DOHH2 (cell line): ENCODE results near the gene TPM3.

Experiments used
- H3F3A ChIP-seq: fragments of 200-600 bp; sonication (generic), shearing (Covaris generic); 2 replicates; pipeline ENCODE4 v1.6.0; 2016; ENCODE audit warnings: antibody characterized with exemption, mild to moderate bottlenecking; ENCODE audit not compliant: control insufficient read depth, insufficient read depth
- H3K27ac ChIP-seq: fragments of 200-600 bp; sonication (generic); 2 replicates; pipeline ENCODE4 v1.5.1; 2014; ENCODE audit warnings: low read depth, mild to moderate bottlenecking, low read length, moderate library complexity
- H3K27me3 ChIP-seq: fragments of 200-600 bp; sonication (generic); 2 replicates; pipeline ENCODE4 v1.6.1; 2014; ENCODE audit warnings: mild to moderate bottlenecking, low read length, mixed read lengths; ENCODE audit not compliant: control insufficient read depth
- H3K36me3 ChIP-seq: fragments of 200-600 bp; sonication (generic); 2 replicates; pipeline ENCODE4 v1.6.1; 2014; ENCODE audit warnings: mild to moderate bottlenecking, low read length, moderate library complexity, mixed read lengths; ENCODE audit not compliant: control insufficient read depth
- H3K4me1 ChIP-seq: fragments of 200-600 bp; sonication (generic); 2 replicates; pipeline ENCODE4 v1.6.1; 2014; ENCODE audit warnings: mild to moderate bottlenecking, low read length, mixed read lengths; ENCODE audit not compliant: control insufficient read depth
- H3K4me2 ChIP-seq: fragments of 200-600 bp; sonication (generic); 2 replicates; pipeline ENCODE4 v1.6.0; 2014; ENCODE audit warnings: mild to moderate bottlenecking, low read length, moderate library complexity
- H3K4me3 ChIP-seq: fragments of 200-600 bp; sonication (generic); 2 replicates; pipeline ENCODE4 v1.5.1; 2014; ENCODE audit warnings: mild to moderate bottlenecking, low read length, mixed read lengths
- H3K79me2 ChIP-seq: fragments of 200-600 bp; sonication (generic); 2 replicates; pipeline ENCODE4 v1.6.1; 2014; ENCODE audit warnings: mild to moderate bottlenecking, low read length, mixed read lengths; ENCODE audit not compliant: control insufficient read depth
- H3K9me2 ChIP-seq: fragments of 200-600 bp; sonication (generic); replicated peaks from 2 replicates; pipeline ENCODE4 v1.6.1; 2014; ENCODE audit warnings: mild to moderate bottlenecking, low read length, mixed read lengths; ENCODE audit not compliant: control insufficient read depth
- H3K9me3 ChIP-seq: fragments of 200-600 bp; sonication (generic); 2 replicates; pipeline ENCODE4 v1.6.1; 2014; ENCODE audit warnings: antibody characterized with exemption, low read length, mixed read lengths; ENCODE audit not compliant: control insufficient read depth, insufficient read depth
- H4K20me1 ChIP-seq: fragments of 200-600 bp; sonication (generic); 2 replicates; pipeline ENCODE4 v1.6.0; 2014; ENCODE audit warnings: low read depth, mild to moderate bottlenecking, antibody characterized with exemption, low read length, moderate library complexity; ENCODE audit not compliant: control insufficient read depth, insufficient read depth
- EZH2phosphoT487 ChIP-seq: fragments of 200-600 bp; sonication (generic); IDR thresholded peaks from 2 replicates; pipeline ENCODE4 v1.6.1; 2017; ENCODE audit warnings: borderline replicate concordance, mild to moderate bottlenecking, antibody characterized with exemption, low read length, moderate library complexity, mixed read lengths
- TF ChIP-seq, protein P1 (sequence below): fragments of 200-600 bp; sonication (generic); IDR thresholded peaks from one replicate; pipeline ENCODE4 v1.5.1; 2014; ENCODE audit warnings: antibody characterized with exemption, mild to moderate bottlenecking, low read depth, low read length; ENCODE audit not compliant: poor library complexity, severe bottlenecking

Gene TPM3

DNA sequence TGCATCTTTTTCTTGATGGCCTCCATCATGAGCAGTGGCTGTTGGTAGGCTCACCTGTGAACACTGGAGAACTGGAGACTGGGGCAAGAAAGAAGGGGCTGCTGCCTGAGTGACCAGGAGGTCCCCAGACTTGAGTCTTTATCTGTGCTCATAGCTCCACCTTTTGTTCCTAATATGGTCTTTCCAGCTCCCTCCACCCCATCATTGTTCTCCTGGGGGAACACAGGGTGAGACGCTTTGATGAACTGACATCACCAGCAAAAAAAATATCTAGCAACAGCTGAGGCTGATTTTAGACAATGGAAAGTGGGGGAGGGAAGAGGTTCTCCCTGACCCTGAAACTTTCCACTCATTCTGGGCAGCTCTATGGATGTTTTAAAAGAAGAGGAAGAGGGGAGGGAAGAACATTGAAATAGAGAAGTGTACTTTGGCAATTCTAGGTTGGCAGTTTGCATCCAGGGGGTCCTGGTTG lies at the start of gene TPM3:
TPM3 (minus strand) TSS at position 111 of the 472 bp plus-strand sequence; CDS start at position 29, 82 bp downstream.
- TF ChIP-seq EZH2phosphoT487 = no peak
- TF ChIP-seq, protein P1, sequence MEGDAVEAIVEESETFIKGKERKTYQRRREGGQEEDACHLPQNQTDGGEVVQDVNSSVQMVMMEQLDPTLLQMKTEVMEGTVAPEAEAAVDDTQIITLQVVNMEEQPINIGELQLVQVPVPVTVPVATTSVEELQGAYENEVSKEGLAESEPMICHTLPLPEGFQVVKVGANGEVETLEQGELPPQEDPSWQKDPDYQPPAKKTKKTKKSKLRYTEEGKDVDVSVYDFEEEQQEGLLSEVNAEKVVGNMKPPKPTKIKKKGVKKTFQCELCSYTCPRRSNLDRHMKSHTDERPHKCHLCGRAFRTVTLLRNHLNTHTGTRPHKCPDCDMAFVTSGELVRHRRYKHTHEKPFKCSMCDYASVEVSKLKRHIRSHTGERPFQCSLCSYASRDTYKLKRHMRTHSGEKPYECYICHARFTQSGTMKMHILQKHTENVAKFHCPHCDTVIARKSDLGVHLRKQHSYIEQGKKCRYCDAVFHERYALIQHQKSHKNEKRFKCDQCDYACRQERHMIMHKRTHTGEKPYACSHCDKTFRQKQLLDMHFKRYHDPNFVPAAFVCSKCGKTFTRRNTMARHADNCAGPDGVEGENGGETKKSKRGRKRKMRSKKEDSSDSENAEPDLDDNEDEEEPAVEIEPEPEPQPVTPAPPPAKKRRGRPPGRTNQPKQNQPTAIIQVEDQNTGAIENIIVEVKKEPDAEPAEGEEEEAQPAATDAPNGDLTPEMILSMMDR = no peak
- no peaks in the 10 kb centered on the region for H4K20me1 ChIP-seq
- no peaks in the 10 kb centered on the region for H3K9me3 ChIP-seq
- no peaks in the 10 kb centered on the region for H3K36me3 ChIP-seq
- H3F3A ChIP-seq = no peaks in the 10 kb centered on the region
- peaks cover 11% of the 10 kb centered on the region for H3K4me1 ChIP-seq
- H3K79me2 ChIP-seq = no peaks in the 10 kb centered on the region
- H3K27ac ChIP-seq = no peak within 1 kb of the TSS
- no peaks in the 10 kb centered on the region for H3K9me2 ChIP-seq
- H3K4me3 ChIP-seq = no peak within 1 kb of the TSS
- peaks cover 52% of the 10 kb centered on the region for H3K27me3 ChIP-seq
- H3K4me2 ChIP-seq = no peak within 1 kb of the TSS

DNA sequence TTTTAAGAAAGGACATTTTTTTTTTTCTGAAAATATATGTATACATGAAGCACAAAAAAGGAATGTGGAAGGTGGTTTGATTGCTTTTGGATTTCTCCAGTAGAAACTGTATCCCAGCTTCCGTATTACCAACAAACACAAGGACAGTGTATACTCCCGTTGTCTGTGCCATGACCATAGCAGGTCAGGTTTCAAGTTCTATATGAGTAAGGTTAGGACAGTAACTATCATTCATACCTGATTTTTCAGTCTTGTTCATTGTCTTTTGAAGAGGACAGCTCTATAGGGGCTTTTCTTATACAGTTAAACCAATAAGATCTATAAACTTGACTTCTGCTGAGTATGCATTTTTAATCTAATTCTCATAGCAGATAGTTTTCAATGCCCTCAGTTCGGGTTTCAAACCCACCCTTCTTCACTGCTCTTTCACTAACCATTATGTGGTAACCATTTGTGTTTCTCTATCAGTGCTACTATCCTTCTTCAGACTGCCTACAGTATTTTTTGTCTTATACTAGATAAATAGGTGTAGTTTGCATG lies 48.5 kb upstream of the TPM3 start:
- no peaks in the 10 kb centered on the region for H3K9me2 ChIP-seq
- no peaks in the 10 kb centered on the region for H3K9me3 ChIP-seq
- peaks cover 98% of the 10 kb centered on the region for H3K36me3 ChIP-seq
- H3K27ac ChIP-seq = no peak overlapping the region
- peaks cover 7% of the 10 kb centered on the region; the same call in 1 of the 2 replicates for H4K20me1 ChIP-seq
- H3K4me2 ChIP-seq = no peak overlapping the region
- H3K4me3 ChIP-seq = no peak overlapping the region
- no peak for TF ChIP-seq EZH2phosphoT487
- TF ChIP-seq, protein P1 = no peak
- no peaks in the 10 kb centered on the region for H3F3A ChIP-seq
- H3K79me2 ChIP-seq = peaks cover 79% of the 10 kb centered on the region
- no peaks in the 10 kb centered on the region for H3K4me1 ChIP-seq
- H3K27me3 ChIP-seq = no peaks in the 10 kb centered on the region

GRCh38 chr1:154239491-154239890 lies 47.6 kb upstream of the TPM3 start:
- H3K4me1 ChIP-seq = no peaks in the 10 kb centered on the region
- peaks cover 98% of the 10 kb centered on the region for H3K36me3 ChIP-seq
- no peak overlapping the region for H3K4me3 ChIP-seq
- no peaks in the 10 kb centered on the region for H3K9me2 ChIP-seq
- peaks cover 7% of the 10 kb centered on the region; the same call in 1 of the 2 replicates for H4K20me1 ChIP-seq
- no peaks in the 10 kb centered on the region for H3K27me3 ChIP-seq
- H3K79me2 ChIP-seq = peaks cover 82% of the 10 kb centered on the region
- no peaks in the 10 kb centered on the region for H3K9me3 ChIP-seq
- TF ChIP-seq, protein P1 = no peak
- no peak for TF ChIP-seq EZH2phosphoT487
- H3K27ac ChIP-seq = no peak overlapping the region
- no peaks in the 10 kb centered on the region for H3F3A ChIP-seq
- no peak overlapping the region for H3K4me2 ChIP-seq
